Measurements from ENCODE around the gene FGFBP2.

- TF ChIP-seq CTCF (IDR thresholded peaks at IDR 0.05; ENCODE audit: low read length) (no peak), EZH2 (IDR thresholded peaks at IDR 0.05; ENCODE audit: borderline replicate concordance, low read length) (no peak)
Observed at GRCh38 chr4:15990570-15991285, 27.8 kb upstream of the FGFBP2 start.

All from OCI-LY1 (cell line).